H1 (cell line): ENCODE results near the gene TYW1B. TPM values are rescaled to one million over a fixed set of nuclear protein-coding genes. Genes with fewer than 3 reads are reported as not detected.
"Not testable (repeated sequence)": the region's sequence is repeated elsewhere in the genome, so short reads cannot be mapped to it uniquely, and the experiment has no call there.

ENCODE experiments used
- CTCF ChIA-PET: fragments of 300-600 bp; sonication (Branson Sonifier 250); formaldehyde crosslinking; loops from one replicate; lab custom pipeline; 2021; ENCODE audit not compliant: partially characterized antibody; lab: Charles Lee
- POLR2A ChIA-PET: fragments of 300-600 bp; sonication (Branson Sonifier 250); formaldehyde crosslinking; loops from one replicate; lab custom pipeline; 2021; ENCODE audit warnings: inconsistent platforms; ENCODE audit not compliant: partially characterized antibody; lab: Charles Lee
- DNase-seq, 2 experiments: peaks; one replicate each; pipeline versions ENCODE4 v3.0.0 to v3.0.0-alpha.2; 2010 to 2022; ENCODE audit warnings: low spot score in 2 of 2, low read depth in 1 of 2, mixed read lengths in 1 of 2
- FAIRE-seq: peaks from 2 replicates; lab custom pipeline; 2011; peaks lifted over from hg19 to GRCh38; lab: Jason Lieb, UNC
- H2AFZ ChIP-seq: 2 replicates; pipeline ENCODE4 v1.8.1; 2012; ENCODE audit warnings: low read length, inconsistent platforms
- H2AK5ac ChIP-seq: 2 replicates; pipeline ENCODE4 v1.6.1; 2013; ENCODE audit warnings: low read depth, low read length
- H2BK120ac ChIP-seq: replicated peaks from 2 replicates; pipeline ENCODE3; 2013; ENCODE audit warnings: low read depth, low read length, inconsistent platforms
- H2BK12ac ChIP-seq: 2 replicates; pipeline ENCODE4 v1.6.1; 2013; ENCODE audit warnings: low read depth, low read length
- H2BK15ac ChIP-seq: 2 replicates; pipeline ENCODE4 v1.6.1; 2013; ENCODE audit warnings: low read length
- H2BK20ac ChIP-seq: 2 replicates; pipeline ENCODE4 v1.6.1; 2013; ENCODE audit warnings: low read length
- H2BK5ac ChIP-seq: 2 replicates; pipeline ENCODE4 v1.6.1; 2013; ENCODE audit warnings: low read depth, low read length
- H3K14ac ChIP-seq: 2 replicates; pipeline ENCODE4 v1.6.1; 2013; ENCODE audit warnings: inconsistent platforms; ENCODE audit not compliant: insufficient read length
- H3K18ac ChIP-seq: 2 replicates; pipeline ENCODE4 v1.6.1; 2013; ENCODE audit warnings: low read length; ENCODE audit errors: extremely low read depth
- H3K23ac ChIP-seq: 2 replicates; pipeline ENCODE4 v1.6.1; 2013; ENCODE audit warnings: inconsistent platforms; ENCODE audit not compliant: insufficient read length
- H3K23me2 ChIP-seq: 2 replicates; pipeline ENCODE4 v1.6.1; 2013; ENCODE audit warnings: low read depth, low read length
- H3K27ac ChIP-seq: 2 replicates; pipeline ENCODE4 v1.6.1; 2011; ENCODE audit warnings: low read depth, low read length, inconsistent platforms
- H3K27me3 ChIP-seq, 4 experiments: replicated peaks in 1 of 4; 1 replicate in 1 of 4; 2 replicates in 3 of 4; pipeline versions ENCODE4 v1.6.1 to v1.8.1; 2011 to 2013; ENCODE audit warnings: low read length in 3 of 4, mild to moderate bottlenecking in 3 of 4, inconsistent platforms in 2 of 4, mixed read lengths in 2 of 4, moderate library complexity in 1 of 4; ENCODE audit not compliant: control insufficient read depth in 3 of 4, insufficient read depth in 3 of 4; ENCODE audit errors: extremely low read depth in 1 of 4
- H3K36me3 ChIP-seq, 4 experiments: 2 replicates each; pipeline versions ENCODE4 v1.6.1 to v1.8.1; 2011 to 2013; ENCODE audit warnings: mild to moderate bottlenecking in 4 of 4, low read length in 3 of 4, moderate library complexity in 2 of 4, control low read depth in 1 of 4, inconsistent platforms in 1 of 4; ENCODE audit not compliant: insufficient read depth in 4 of 4, control insufficient read depth in 2 of 4
- H3K4ac ChIP-seq: replicated peaks from 2 replicates; pipeline ENCODE3; 2013; ENCODE audit warnings: low read length, low read depth, mixed read lengths, inconsistent platforms; ENCODE audit not compliant: insufficient read length
- H3K4me1 ChIP-seq, 4 experiments: replicated peaks in 1 of 4; 1 replicate in 1 of 4; 2 replicates in 3 of 4; pipeline versions ENCODE4 v1.6.1 to v1.8.1; 2011 to 2013; ENCODE audit warnings: low read length in 3 of 4, inconsistent platforms in 2 of 4, mixed read lengths in 1 of 4; ENCODE audit not compliant: insufficient read depth in 4 of 4, control insufficient read depth in 3 of 4
- H3K4me2 ChIP-seq, 2 experiments: 2 replicates each; pipeline versions ENCODE4 v1.6.1 to v1.8.1; 2011 to 2013; ENCODE audit warnings: low read depth in 2 of 2, low read length in 2 of 2, control low read depth in 1 of 2, inconsistent platforms in 1 of 2, mild to moderate bottlenecking in 1 of 2; ENCODE audit not compliant: insufficient read depth in 1 of 2
- H3K4me3 ChIP-seq, 4 experiments: fragments of 200-600, 300-600 bp in 1 of 4; sonication (generic), shearing (Covaris generic), sonication (Bioruptor Twin) in 1 of 4; 2 replicates each; pipeline versions ENCODE4 v1.5.1 to v1.8.1; 2011 to 2016; ENCODE audit warnings: low read length in 4 of 4, low read depth in 3 of 4, control low read depth in 2 of 4, inconsistent platforms in 2 of 4, mild to moderate bottlenecking in 2 of 4, mixed read lengths in 1 of 4, moderate library complexity in 1 of 4; ENCODE audit not compliant: insufficient read depth in 2 of 4; ENCODE audit errors: extremely low read depth in 1 of 4
- H3K56ac ChIP-seq: replicated peaks from 2 replicates; pipeline ENCODE3; 2013; ENCODE audit warnings: low read depth, mild to moderate bottlenecking, mixed read lengths, low read length, inconsistent platforms; ENCODE audit not compliant: insufficient read length
- H3K79me1 ChIP-seq: 2 replicates; pipeline ENCODE4 v1.6.1; 2013; ENCODE audit warnings: low read depth, low read length, control low read depth
- H3K79me2 ChIP-seq, 2 experiments: 2 replicates each; pipeline versions ENCODE4 v1.6.1 to v1.8.1; 2012 to 2013; ENCODE audit warnings: low read length in 2 of 2, mild to moderate bottlenecking in 2 of 2, inconsistent platforms in 1 of 2; ENCODE audit not compliant: insufficient read depth in 2 of 2, control insufficient read depth in 1 of 2
- H3K9ac ChIP-seq, 4 experiments: replicated peaks in 1 of 4; 1 replicate in 1 of 4; 2 replicates in 3 of 4; pipeline versions ENCODE4 v1.6.1 to v1.8.1; 2011 to 2013; ENCODE audit warnings: low read depth in 3 of 4, low read length in 3 of 4, control low read depth in 2 of 4, mild to moderate bottlenecking in 2 of 4, moderate library complexity in 2 of 4, inconsistent platforms in 1 of 4; ENCODE audit errors: extremely low read depth in 1 of 4
- H3K9me3 ChIP-seq, 2 experiments: 2 replicates each; pipeline versions ENCODE4 v1.6.1 to v1.8.1; 2012 to 2013; ENCODE audit warnings: mild to moderate bottlenecking in 2 of 2, moderate library complexity in 2 of 2, control low read depth in 1 of 2, inconsistent platforms in 1 of 2, low read depth in 1 of 2, low read length in 1 of 2, mixed read lengths in 1 of 2; ENCODE audit not compliant: insufficient read depth in 2 of 2
- H4K20me1 ChIP-seq, 2 experiments: replicated peaks in 1 of 2; 2 replicates each; pipeline versions ENCODE3 to v1.8.1; 2011 to 2013; ENCODE audit warnings: inconsistent platforms in 2 of 2, low read length in 2 of 2, mild to moderate bottlenecking in 1 of 2; ENCODE audit not compliant: insufficient read depth in 2 of 2, control insufficient read depth in 1 of 2
- H4K5ac ChIP-seq: 2 replicates; pipeline ENCODE4 v1.6.1; 2013; ENCODE audit warnings: low read length, low read depth, mixed read lengths, inconsistent platforms; ENCODE audit not compliant: insufficient read length
- H4K8ac ChIP-seq: 2 replicates; pipeline ENCODE4 v1.8.0; 2013; ENCODE audit warnings: mild to moderate bottlenecking, moderate library complexity, low read length, inconsistent platforms; ENCODE audit not compliant: insufficient read depth; ENCODE audit errors: extremely low read depth
- H4K91ac ChIP-seq: replicated peaks from 2 replicates; pipeline ENCODE3; 2013; ENCODE audit warnings: low read length, mixed read lengths, inconsistent platforms; ENCODE audit not compliant: insufficient read length
- ASH2L ChIP-seq: fragments of 200-600, 300-600 bp; sonication (generic); IDR thresholded peaks from one replicate; pipeline ENCODE4 v1.7.1; 2017; ENCODE audit warnings: low read length
- CHD2 ChIP-seq: IDR thresholded peaks from 2 replicates; pipeline ENCODE4 v1.6.1; 2012; ENCODE audit warnings: low read length, improper control_type of control experiment
- POLR2A ChIP-seq, 2 experiments: IDR thresholded peaks; 1 replicate in 1 of 2; 2 replicates in 1 of 2; pipeline ENCODE4 v1.6.1; 2011; ENCODE audit warnings: low read depth in 2 of 2, low read length in 2 of 2, mild to moderate bottlenecking in 2 of 2; ENCODE audit errors: control extremely low read depth in 1 of 2
- SP2 ChIP-seq: IDR thresholded peaks from 2 replicates; pipeline ENCODE4 v1.6.1; 2012; ENCODE audit warnings: mild to moderate bottlenecking, low read length, inconsistent platforms
- TAF1 ChIP-seq: IDR thresholded peaks from 2 replicates; pipeline ENCODE4 v1.6.1; 2011; ENCODE audit warnings: mild to moderate bottlenecking, low read depth, low read length
- TAF7 ChIP-seq: optimal IDR thresholded peaks from 2 replicates; pipeline ENCODE3; 2011; ENCODE audit warnings: low read depth, mild to moderate bottlenecking, inconsistent platforms, low read length, moderate library complexity, borderline replicate concordance
- TBP ChIP-seq: IDR thresholded peaks from 2 replicates; pipeline ENCODE4 v1.6.1; 2011; ENCODE audit warnings: low read depth, low read length, improper control_type of control experiment
- WGBS, 2 experiments: shearing (Covaris generic) in 1 of 2; methylation state at CpG; one replicate each; pipeline versions ENCODE4 v1.1.6 to v1.1.7; 2013 to 2015; ENCODE audit warnings: low lambda C conversion rate in 2 of 2, mixed read lengths in 2 of 2, inconsistent platforms in 1 of 2, low coverage in 1 of 2, missing lambda C conversion rate in 1 of 2; ENCODE audit not compliant: insufficient replicate concordance in 2 of 2, insufficient coverage in 1 of 2, insufficient read length in 1 of 2; ENCODE audit errors: extremely low coverage in 1 of 2, missing lambda C conversion rate in 1 of 2; 5-methylcytosine and 5-hydroxymethylcytosine counted together
- long read RNA-seq, 2 experiments: library from RNA in 1 of 2; library from capped mRNA in 1 of 2; stranded (forward); transcript quantifications; one replicate each; pipeline ENCODE4 v2.0.0, GENCODE V29; 2021; ENCODE audit warnings: inconsistent platforms in 1 of 2
- polyA minus RNA-seq, 3 experiments: library from RNA; depleted of rRNA, polyadenylated mRNA; stranded (reverse); fragments of >200 nt; gene quantifications; 1 replicate in 2 of 3; 2 replicates in 1 of 3; pipeline ENCODE4 v1.2.3, GENCODE V29; 2011
- polyA plus RNA-seq, 7 experiments: library from polyadenylated mRNA; depleted of rRNA in 3 of 7; stranded (reverse) in 5 of 7; unstranded in 2 of 7; fragments of >200 nt in 5 of 7; fragments of 200-250 nt in 2 of 7; gene quantifications; 1 replicate in 5 of 7; 2 replicates in 1 of 7; 4 replicates in 1 of 7; pipeline versions ENCODE4 v1.2.1 to v1.2.3, GENCODE V29; 2011 to 2013; ENCODE audit warnings: missing spikeins in 2 of 7, mixed read lengths in 2 of 7
- total RNA-seq: library from RNA; stranded (reverse); fragmentation: NEBNext Ultra II Directional; extraction: Animal tissue kit (Norgen Biotek cat#: 25700); gene quantifications from 2 replicates; pipeline ENCODE4 v1.2.1, GENCODE V29; 2021

Gene TYW1B, protein sequence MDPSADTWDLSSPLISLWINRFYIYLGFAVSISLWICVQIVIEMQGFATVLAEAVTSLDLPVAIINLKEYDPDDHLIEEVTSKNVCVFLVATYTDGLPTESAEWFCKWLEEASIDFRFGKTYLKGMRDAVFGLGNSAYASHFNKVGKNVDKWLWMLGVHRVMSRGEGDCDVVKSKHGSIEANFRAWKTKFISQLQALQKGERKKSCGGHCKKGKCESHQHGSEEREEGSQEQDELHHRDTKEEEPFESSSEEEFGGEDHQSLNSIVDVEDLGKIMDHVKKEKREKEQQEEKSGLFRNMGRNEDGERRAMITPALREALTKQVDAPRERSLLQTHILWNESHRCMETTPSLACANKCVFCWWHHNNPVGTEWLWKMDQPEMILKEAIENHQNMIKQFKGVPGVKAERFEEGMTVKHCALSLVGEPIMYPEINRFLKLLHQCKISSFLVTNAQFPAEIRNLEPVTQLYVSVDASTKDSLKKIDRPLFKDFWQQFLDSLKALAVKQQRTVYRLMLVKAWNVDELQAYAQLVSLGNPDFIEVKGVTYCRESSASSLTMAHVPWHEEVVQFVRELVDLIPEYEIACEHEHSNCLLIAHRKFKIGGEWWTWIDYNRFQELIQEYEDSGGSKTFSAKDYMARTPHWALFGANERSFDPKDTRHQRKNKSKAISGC
- total RNA-seq (11.5 and 12.6 TPM in 2 replicates), polyA plus RNA-seq (2011; rRNA removed) (3.9 and 6.8 TPM in 2 replicates), polyA minus RNA-seq (2011; rRNA and poly(A)+ RNA removed) (18.1 and 21.8 TPM in 2 replicates)
- 6.4 TPM for polyA plus RNA-seq (2011; cell fraction: cytosol; rRNA removed)
- 4.5 TPM for polyA plus RNA-seq (2011; cell fraction: nucleus; rRNA removed)
- polyA plus RNA-seq (2012, experiment 1 of 2) = 8.0 to 10.0 TPM (median 9.3 TPM) in 4 replicates
- polyA plus RNA-seq (2012, experiment 2 of 2) = 1.2 TPM
- 2.0 TPM for polyA plus RNA-seq (2013, experiment 1 of 2)
- polyA plus RNA-seq (2013, experiment 2 of 2) = 2.1 TPM
- polyA minus RNA-seq (2011; cell fraction: cytosol; rRNA and poly(A)+ RNA removed) = 5.4 TPM
- polyA minus RNA-seq (2011; cell fraction: nucleus; rRNA and poly(A)+ RNA removed) = 20.8 TPM
- long read RNA-seq, experiment 1, partial matches to known transcripts = 6 of 20 reads
- long read RNA-seq, experiment 1, other reads (novel, unspliced or antisense) = 14 of 20 reads
- long read RNA-seq, experiment 2, partial matches to known transcripts = 3 of 5 reads
- long read RNA-seq, experiment 2, other reads (novel, unspliced or antisense) = 2 of 5 reads

DNA sequence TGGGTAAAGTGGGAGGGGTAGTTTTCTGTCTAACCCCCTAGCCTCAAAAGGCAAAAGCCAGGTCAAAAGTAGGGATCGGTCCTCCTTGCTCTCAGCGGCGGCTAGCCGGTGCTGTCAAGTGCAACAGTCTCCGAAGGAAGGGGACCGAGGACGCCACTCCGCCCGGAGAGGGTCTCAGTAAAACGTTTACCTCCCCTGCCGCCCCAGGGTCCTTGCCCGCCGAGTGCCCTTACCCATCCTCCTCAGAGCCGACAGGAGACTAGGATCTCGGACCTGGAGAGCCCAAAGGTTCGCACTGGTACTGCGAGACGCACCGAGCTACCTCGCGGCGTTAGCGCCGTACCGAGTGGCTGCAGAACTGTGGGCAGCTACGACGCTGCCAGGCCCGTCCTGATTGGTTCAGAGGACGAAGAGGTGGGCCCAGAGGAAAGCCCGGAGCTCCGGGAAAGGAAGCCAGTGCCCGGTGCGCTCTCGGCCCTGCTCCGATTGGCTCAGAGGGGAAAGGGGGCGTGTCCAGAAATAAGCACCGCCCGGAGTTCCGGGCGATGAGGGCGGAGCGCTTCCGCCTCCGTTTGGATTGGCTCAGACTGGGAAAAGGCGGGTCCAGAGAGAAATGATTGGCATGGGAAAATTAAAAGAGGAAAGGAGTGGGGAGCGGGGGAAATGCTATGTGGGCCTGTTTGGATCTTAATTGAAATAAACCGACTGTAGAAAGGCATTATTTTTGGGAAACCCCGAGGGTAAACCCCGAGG lies at the start of gene TYW1B:
Gene TYW1B, minus strand, starts transcription at position 362 of the 753 bp plus-strand sequence. Its CDS starts 125 bp downstream, at position 237.
- not testable (repeated sequence) for H3K18ac ChIP-seq, H4K91ac ChIP-seq, H3K14ac ChIP-seq, H3K9me3 ChIP-seq, H2BK15ac ChIP-seq, H2BK20ac ChIP-seq, H3K56ac ChIP-seq, H3K23me2 ChIP-seq, H4K8ac ChIP-seq, H4K5ac ChIP-seq, H3K27me3 ChIP-seq, H2BK12ac ChIP-seq, H2AK5ac ChIP-seq, H3K27ac ChIP-seq, H3K23ac ChIP-seq, H3K79me1 ChIP-seq, H3K4me1 ChIP-seq, H3K4ac ChIP-seq, H4K20me1 ChIP-seq, H2BK120ac ChIP-seq, H2AFZ ChIP-seq
- H3K4me3 ChIP-seq = peak within 1 kb of the TSS; percentile 72 to 84 (median 74)
- 0 out of 2 replicates have a peak within 1 kb of the TSS, but pooled peaks have one; percentile 35 for H2BK5ac ChIP-seq
- DNase-seq (peak; percentile 93 to 97), FAIRE-seq (peak; percentile 50)
- H3K79me2 ChIP-seq = peaks cover 0 to 24% of the 10 kb centered on the region in 2 experiments; a peak in 2 of 4 replicates
- H3K4me2 ChIP-seq = peak within 1 kb of the TSS; percentile 52 to 67
- H3K36me3 ChIP-seq = peaks cover 0 to 12% (median 9%) of the 10 kb centered on the region in 4 experiments; a peak in 4 of 8 replicates
- ChIA-PET POLR2A (interaction anchor here (0.6 to 0.8 kb wide), 2 partner anchors 10 to 536 kb away, joined by 3 to 4 read pairs; no protein-coding TSS in a partner anchor), CTCF (interaction anchor here (1.5 kb wide), 1 partner anchor 10 kb away, joined by 5 read pairs; no protein-coding TSS in a partner anchor)
- WGBS, 2 experiments = 2% methylated on average over 39 of the region's 49 CpGs; no CpG with 5 or more reads in 1 of the 2 experiments
- peak within 1 kb of the TSS in 2 of 4 experiments; percentile 1 to 70; a peak in 4 of 7 replicates for H3K9ac ChIP-seq
- TF ChIP-seq ASH2L = peak; percentile 52
- TF ChIP-seq POLR2A (IDR thresholded peaks at IDR 0.05; ENCODE audit: control extremely low read depth in 1 of 2, low read depth in 2 of 2, low read length in 2 of 2) = peak; percentile 66 to 89
- TF ChIP-seq TBP = peak; percentile 92
- peak; percentile 94 for TF ChIP-seq TAF1
- TF ChIP-seq TAF7 = peak; percentile 58
- TF ChIP-seq CHD2 = peak; percentile 18; the same call in 1 of the 2 replicates
- TF ChIP-seq SP2 = peak; percentile 37; the same call in 1 of the 2 replicates
